Measurements from ENCODE around the gene CDH3. TPM values are rescaled to one million over a fixed set of nuclear protein-coding genes. Genes with fewer than 3 reads are reported as not detected.

CDH3 gene
- total and polyA plus RNA-seq, 10 of the 15 experiments (the other 5 are each of a cell fraction or from before 2014, with no cell fraction given): 0.05 to 0.44 (median 0.12) TPM; not detected in 5

GRCh38 chr16:68655806-68656205, 10.7 kb downstream of the CDH3 start:
- CTCF ChIA-PET: interaction anchor here (0.7 kb wide), 1 partner anchor 136 kb away, joined by 3 read pairs; no protein-coding TSS in a partner anchor
- in situ Hi-C loops (cut with MboI): no loop called here
- no peak for DNase-seq (ENCODE audit: low read depth, low spot score)
- Histone ChIP-seq H3K36me3 (ENCODE audit: control insufficient read depth in 2 of 2, insufficient read depth in 2 of 2, low read length in 1 of 2) (no peaks in the 10 kb centered on the region), H3K27ac (ENCODE audit: control insufficient read depth, insufficient read depth) (no peak overlapping the region), H3K4me1 (ENCODE audit: control insufficient read depth, insufficient read depth, low read length) (no peaks in the 10 kb centered on the region), H3K4me3 (no peak overlapping the region), H3K79me2 (ENCODE audit: control insufficient read depth, insufficient read depth, low read length) (no peaks in the 10 kb centered on the region), H3K4me2 (ENCODE audit: control insufficient read depth, insufficient read depth) (no peak overlapping the region), H3K9me3 (replicated peaks; ENCODE audit: control insufficient read depth, insufficient read depth, low read length) (no peaks in the 10 kb centered on the region), H2AFZ (ENCODE audit: control insufficient read depth, low read depth, low read length) (no peak overlapping the region), H3K27me3 (replicated peaks in 1 of 2; ENCODE audit: control insufficient read depth in 2 of 2, insufficient read depth in 2 of 2, low read length in 1 of 2) (no peaks in the 10 kb centered on the region; a peak in 1 of 4 replicates), H3K9ac (ENCODE audit: control insufficient read depth, insufficient read depth, low read length) (no peak overlapping the region), H4K20me1 (ENCODE audit: control insufficient read depth, insufficient read depth) (no peaks in the 10 kb centered on the region)
- ATAC-seq: no peak
- 39% methylated on average over 6 of the region's 6 CpGs for WGBS (ENCODE audit: insufficient coverage, insufficient replicate concordance, low lambda C conversion rate, missing lambda C conversion rate)
- RAD21 ChIA-PET (ENCODE audit: unreplicated experiment): no interaction called here
- intact Hi-C loops (cut with micrococcal nuclease; ENCODE audit: unreplicated experiment): no loop called here
- SMC1A ChIA-PET (ENCODE audit: uncharacterized antibody, unreplicated experiment): no interaction called here
- BruUV-seq (replicated peaks): no TSS peak
- no peak for FAIRE-seq
- no peak for TF ChIP-seq RB1 (IDR thresholded peaks at IDR 0.05; ENCODE audit: borderline replicate concordance)
- TF ChIP-seq SREBF1 (IDR thresholded peaks at IDR 0.05; ENCODE audit: low read length): no peak
- TF ChIP-seq HDAC6 (IDR thresholded peaks at IDR 0.05; ENCODE audit: unreplicated experiment): no peak
- TF ChIP-seq MEF2B (IDR thresholded peaks at IDR 0.05; ENCODE audit: partially characterized antibody, poor library complexity, severe bottlenecking): no peak
- TF ChIP-seq ASH2L (IDR thresholded peaks at IDR 0.05; ENCODE audit: borderline replicate concordance, low read depth): no peak
- TF ChIP-seq PML (IDR thresholded peaks at IDR 0.05; ENCODE audit: low read length): no peak
- no peak for TF ChIP-seq CEBPB (IDR thresholded peaks at IDR 0.05; ENCODE audit: borderline replicate concordance in 1 of 2, low read depth in 2 of 2, low read length in 2 of 2)
- no peak for TF ChIP-seq BCLAF1 (IDR thresholded peaks at IDR 0.05)
- no peak for TF ChIP-seq POLR2AphosphoS2 (IDR thresholded peaks at IDR 0.05; ENCODE audit: low read depth, low read length)
- no peak for TF ChIP-seq STAT3 (IDR thresholded peaks at IDR 0.05; ENCODE audit: low read depth, low read length)
- TF ChIP-seq ESRRA (IDR thresholded peaks at IDR 0.05; ENCODE audit: low read length): no peak
- no peak for TF ChIP-seq REST (IDR thresholded peaks at IDR 0.05; ENCODE audit: low read depth, low read length)
- TF ChIP-seq BCL11A (IDR thresholded peaks at IDR 0.05; ENCODE audit: low read depth, low read length): no peak
- TF ChIP-seq TCF7 (IDR thresholded peaks at IDR 0.05; ENCODE audit: borderline replicate concordance): no peak
- TF ChIP-seq RBBP5 (conservative IDR thresholded peaks at IDR 0.05): no peak
- POLR2A ChIA-PET: no interaction called here
